VCaP (cell line): ENCODE results near the gene RABGAP1L.

Experiments
- H3K27ac ChIP-seq: fragments of 450-650 bp; 2 replicates; pipeline ENCODE4 v1.5.1; 2017
- TF ChIP-seq, protein P1 (sequence below): fragments of 450-650 bp; conservative IDR thresholded peaks from 2 replicates; pipeline ENCODE4 v1.5.1; 2017; ENCODE audit warnings: mild to moderate bottlenecking, moderate library complexity

RABGAP1L gene

DNA sequence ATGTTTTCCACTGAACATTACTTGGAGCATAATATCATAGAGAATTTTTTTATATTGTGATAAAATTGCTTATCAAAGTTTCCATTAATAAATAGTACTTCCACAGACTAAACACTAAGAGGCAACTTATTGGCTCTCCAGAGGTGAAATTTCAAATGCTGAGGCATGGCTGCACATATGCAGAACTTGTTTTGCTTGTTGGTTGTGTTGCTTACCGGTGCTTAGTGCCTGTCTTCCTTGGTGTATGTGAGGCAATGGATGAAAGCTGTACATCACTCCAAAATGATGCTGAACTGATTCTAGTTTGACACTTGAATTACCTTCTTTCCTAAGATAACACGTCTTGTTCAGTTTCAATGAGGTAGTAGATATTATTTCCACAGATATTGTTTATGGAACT, 258.6 kb downstream of the RABGAP1L start:
- H3K27ac ChIP-seq: no peak overlapping the region
- TF ChIP-seq, protein P1, sequence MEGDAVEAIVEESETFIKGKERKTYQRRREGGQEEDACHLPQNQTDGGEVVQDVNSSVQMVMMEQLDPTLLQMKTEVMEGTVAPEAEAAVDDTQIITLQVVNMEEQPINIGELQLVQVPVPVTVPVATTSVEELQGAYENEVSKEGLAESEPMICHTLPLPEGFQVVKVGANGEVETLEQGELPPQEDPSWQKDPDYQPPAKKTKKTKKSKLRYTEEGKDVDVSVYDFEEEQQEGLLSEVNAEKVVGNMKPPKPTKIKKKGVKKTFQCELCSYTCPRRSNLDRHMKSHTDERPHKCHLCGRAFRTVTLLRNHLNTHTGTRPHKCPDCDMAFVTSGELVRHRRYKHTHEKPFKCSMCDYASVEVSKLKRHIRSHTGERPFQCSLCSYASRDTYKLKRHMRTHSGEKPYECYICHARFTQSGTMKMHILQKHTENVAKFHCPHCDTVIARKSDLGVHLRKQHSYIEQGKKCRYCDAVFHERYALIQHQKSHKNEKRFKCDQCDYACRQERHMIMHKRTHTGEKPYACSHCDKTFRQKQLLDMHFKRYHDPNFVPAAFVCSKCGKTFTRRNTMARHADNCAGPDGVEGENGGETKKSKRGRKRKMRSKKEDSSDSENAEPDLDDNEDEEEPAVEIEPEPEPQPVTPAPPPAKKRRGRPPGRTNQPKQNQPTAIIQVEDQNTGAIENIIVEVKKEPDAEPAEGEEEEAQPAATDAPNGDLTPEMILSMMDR: no peak

DNA sequence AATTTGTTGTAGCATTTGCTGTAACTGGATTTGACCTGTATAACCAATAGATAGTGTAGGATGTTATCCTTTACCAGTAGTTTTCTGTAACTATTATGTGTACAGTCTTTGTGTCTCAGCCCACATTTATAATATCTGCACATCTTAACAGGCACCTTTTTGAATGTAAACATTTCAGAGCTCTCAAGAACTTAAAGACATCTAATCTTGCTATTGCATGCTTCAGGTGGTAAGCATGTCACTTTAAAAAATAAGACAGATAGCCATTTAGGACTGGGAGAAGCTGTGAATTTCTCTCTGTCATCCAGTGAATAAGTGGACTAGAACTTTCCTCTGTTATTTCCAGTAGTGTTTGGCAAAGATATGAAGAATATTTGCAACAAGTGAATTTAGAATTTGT, 265.8 kb downstream of the RABGAP1L start:
- no peak overlapping the region for H3K27ac ChIP-seq
- TF ChIP-seq, protein P1: no peak

DNA sequence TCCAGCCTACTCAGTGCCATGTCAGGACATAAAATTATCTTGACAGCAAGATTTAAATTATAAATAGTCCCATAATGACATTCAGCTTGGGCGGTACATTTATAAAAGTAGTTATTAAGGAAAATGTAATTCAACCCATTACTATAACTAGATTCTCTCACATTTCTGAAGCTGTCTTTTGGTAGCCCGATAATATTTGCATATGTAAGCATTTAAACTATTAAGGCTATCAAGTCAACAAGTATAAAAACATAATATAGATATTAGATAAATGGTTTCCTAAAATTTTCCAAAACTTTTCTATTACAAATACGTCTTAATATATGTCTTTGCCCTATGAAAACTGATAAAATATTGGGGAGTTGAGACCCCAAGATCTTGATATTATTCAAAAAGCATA, 266.8 kb downstream of the RABGAP1L start:
- H3K27ac ChIP-seq: no peak overlapping the region
- TF ChIP-seq, protein P1: no peak

DNA sequence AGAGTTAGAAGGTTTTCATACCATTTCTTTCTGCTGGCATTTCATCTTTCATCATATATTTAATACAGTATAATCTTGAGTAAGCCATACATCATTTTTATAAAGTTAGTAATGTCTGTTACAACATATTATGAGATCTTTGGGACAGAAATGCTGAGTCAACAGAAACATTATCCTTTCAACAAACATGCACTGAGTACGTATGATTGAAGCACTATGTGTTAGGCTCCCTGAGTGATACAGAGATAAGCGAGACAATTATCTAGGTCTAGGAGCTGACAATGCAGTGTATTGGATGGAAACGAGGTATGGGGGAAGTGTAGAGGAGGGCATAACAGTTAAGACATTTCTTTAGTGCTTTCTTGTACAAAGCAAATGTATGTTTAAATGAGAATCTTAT, 268.7 kb downstream of the RABGAP1L start:
- TF ChIP-seq, protein P1: no peak

DNA sequence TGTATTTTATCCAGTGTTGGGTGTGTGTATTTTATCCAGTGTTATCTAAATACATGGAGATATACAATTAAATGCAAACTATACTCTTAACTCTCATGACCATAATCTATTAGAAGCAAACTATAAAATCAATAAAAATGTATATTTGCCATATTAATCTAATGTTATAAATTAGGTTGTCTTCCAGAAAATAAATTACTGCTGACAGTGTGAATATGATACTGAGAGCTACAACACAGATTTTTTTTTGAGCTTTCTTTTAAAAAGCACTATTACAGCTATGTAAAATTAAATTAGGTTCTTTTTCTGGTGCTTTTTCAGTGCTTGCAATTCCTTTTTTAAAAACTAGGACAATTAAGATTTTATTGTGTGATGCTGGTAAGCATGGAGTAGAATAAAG, 269.4 kb downstream of the RABGAP1L start:
- H3K27ac ChIP-seq: no peak overlapping the region
- TF ChIP-seq, protein P1: no peak

More for the DNA sequence above, 268.7 kb downstream of the RABGAP1L start:
- no peak overlapping the region for H3K27ac ChIP-seq

DNA sequence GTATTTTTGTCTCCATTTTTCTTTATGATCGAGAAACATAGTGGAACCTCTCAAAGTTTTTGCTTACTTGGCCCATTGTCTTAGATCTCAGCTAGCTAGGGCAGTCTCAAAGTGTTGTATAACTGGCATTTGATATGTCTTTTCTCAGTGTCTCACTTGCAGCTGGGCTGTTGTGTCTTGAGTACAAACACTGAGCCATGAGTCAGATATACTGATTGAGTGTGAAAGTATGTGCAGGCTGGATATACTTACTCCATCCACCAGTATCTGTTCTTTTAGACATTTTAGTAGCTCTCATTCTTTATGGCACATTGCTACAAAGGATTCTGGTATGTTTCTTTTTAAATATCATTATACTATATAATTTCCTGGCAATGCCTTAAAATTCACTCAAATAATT, 274.1 kb downstream of the RABGAP1L start:
- TF ChIP-seq, protein P1: no peak

DNA sequence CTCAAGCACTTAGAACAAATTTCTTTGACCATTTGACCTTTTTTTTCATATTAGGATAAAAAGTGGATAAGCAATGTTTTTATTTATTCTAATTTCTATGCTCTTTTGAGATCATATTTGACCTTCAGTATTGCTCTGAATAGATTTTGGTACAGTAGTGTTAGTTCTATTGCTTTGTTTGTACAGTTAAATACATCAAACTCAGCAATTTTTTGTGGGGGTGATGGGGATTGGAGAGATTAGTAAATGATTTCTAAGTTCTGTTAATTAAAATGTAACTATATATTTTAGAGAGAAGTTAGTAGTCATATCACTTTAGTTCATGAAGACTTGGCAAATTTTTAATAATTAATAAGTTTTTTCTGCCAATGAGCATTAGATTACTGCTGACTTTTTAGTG, 286.0 kb downstream of the RABGAP1L start:
- H3K27ac ChIP-seq: no peak overlapping the region
- TF ChIP-seq, protein P1: no peak

More for the DNA sequence above, 274.1 kb downstream of the RABGAP1L start:
- H3K27ac ChIP-seq: no peak overlapping the region

DNA sequence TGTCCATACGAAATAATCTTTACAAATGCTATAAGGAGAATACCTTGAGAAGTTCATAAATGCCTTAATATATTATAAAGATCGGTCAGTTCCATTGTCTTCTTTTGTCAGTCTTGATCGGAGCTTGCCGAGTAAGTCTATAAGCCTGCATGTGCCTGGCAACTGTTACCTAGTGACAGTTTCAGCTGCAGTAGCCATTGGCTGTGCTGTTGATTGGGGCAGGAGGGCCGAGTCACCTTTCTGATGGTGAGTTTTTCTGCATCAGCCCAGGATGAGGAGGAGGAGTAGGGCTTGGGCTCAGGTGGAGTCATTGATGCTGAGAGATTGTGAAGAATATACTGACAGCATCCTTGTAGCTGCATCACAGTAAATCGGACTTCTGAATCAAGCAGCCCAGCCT, 286.5 kb downstream of the RABGAP1L start:
- TF ChIP-seq, protein P1: no peak
- H3K27ac ChIP-seq: no peak overlapping the region
